H1 (cell line): Measurements from ENCODE around the gene DNAH10. TPM values are rescaled to one million over a fixed set of nuclear protein-coding genes. Genes with fewer than 3 reads are reported as not detected.

ENCODE experiments used
- CTCF ChIA-PET: fragments of 300-600 bp; sonication (Branson Sonifier 250); formaldehyde crosslinking; loops from one replicate; lab custom pipeline; 2021; ENCODE audit not compliant: partially characterized antibody; lab: Charles Lee
- POLR2A ChIA-PET: fragments of 300-600 bp; sonication (Branson Sonifier 250); formaldehyde crosslinking; loops from one replicate; lab custom pipeline; 2021; ENCODE audit warnings: inconsistent platforms; ENCODE audit not compliant: partially characterized antibody; lab: Charles Lee
- DNase-seq, 2 experiments: peaks; one replicate each; pipeline versions ENCODE4 v3.0.0 to v3.0.0-alpha.2; 2010 to 2022; ENCODE audit warnings: low spot score in 2 of 2, low read depth in 1 of 2, mixed read lengths in 1 of 2
- FAIRE-seq: peaks from 2 replicates; lab custom pipeline; 2011; peaks lifted over from hg19 to GRCh38; lab: Jason Lieb, UNC
- H2AFZ ChIP-seq: 2 replicates; pipeline ENCODE4 v1.8.1; 2012; ENCODE audit warnings: low read length, inconsistent platforms
- H2AK5ac ChIP-seq: 2 replicates; pipeline ENCODE4 v1.6.1; 2013; ENCODE audit warnings: low read depth, low read length
- H2BK120ac ChIP-seq: replicated peaks from 2 replicates; pipeline ENCODE3; 2013; ENCODE audit warnings: low read depth, low read length, inconsistent platforms
- H2BK12ac ChIP-seq: 2 replicates; pipeline ENCODE4 v1.6.1; 2013; ENCODE audit warnings: low read depth, low read length
- H2BK15ac ChIP-seq: 2 replicates; pipeline ENCODE4 v1.6.1; 2013; ENCODE audit warnings: low read length
- H2BK20ac ChIP-seq: 2 replicates; pipeline ENCODE4 v1.6.1; 2013; ENCODE audit warnings: low read length
- H2BK5ac ChIP-seq: 2 replicates; pipeline ENCODE4 v1.6.1; 2013; ENCODE audit warnings: low read depth, low read length
- H3K14ac ChIP-seq: 2 replicates; pipeline ENCODE4 v1.6.1; 2013; ENCODE audit warnings: inconsistent platforms; ENCODE audit not compliant: insufficient read length
- H3K18ac ChIP-seq: 2 replicates; pipeline ENCODE4 v1.6.1; 2013; ENCODE audit warnings: low read length; ENCODE audit errors: extremely low read depth
- H3K23ac ChIP-seq: 2 replicates; pipeline ENCODE4 v1.6.1; 2013; ENCODE audit warnings: inconsistent platforms; ENCODE audit not compliant: insufficient read length
- H3K23me2 ChIP-seq: 2 replicates; pipeline ENCODE4 v1.6.1; 2013; ENCODE audit warnings: low read depth, low read length
- H3K27ac ChIP-seq: 2 replicates; pipeline ENCODE4 v1.6.1; 2011; ENCODE audit warnings: low read depth, low read length, inconsistent platforms
- H3K27me3 ChIP-seq, 4 experiments: replicated peaks in 1 of 4; 1 replicate in 1 of 4; 2 replicates in 3 of 4; pipeline versions ENCODE4 v1.6.1 to v1.8.1; 2011 to 2013; ENCODE audit warnings: low read length in 3 of 4, mild to moderate bottlenecking in 3 of 4, inconsistent platforms in 2 of 4, mixed read lengths in 2 of 4, moderate library complexity in 1 of 4; ENCODE audit not compliant: control insufficient read depth in 3 of 4, insufficient read depth in 3 of 4; ENCODE audit errors: extremely low read depth in 1 of 4
- H3K36me3 ChIP-seq, 4 experiments: 2 replicates each; pipeline versions ENCODE4 v1.6.1 to v1.8.1; 2011 to 2013; ENCODE audit warnings: mild to moderate bottlenecking in 4 of 4, low read length in 3 of 4, moderate library complexity in 2 of 4, control low read depth in 1 of 4, inconsistent platforms in 1 of 4; ENCODE audit not compliant: insufficient read depth in 4 of 4, control insufficient read depth in 2 of 4
- H3K4ac ChIP-seq: replicated peaks from 2 replicates; pipeline ENCODE3; 2013; ENCODE audit warnings: low read length, low read depth, mixed read lengths, inconsistent platforms; ENCODE audit not compliant: insufficient read length
- H3K4me1 ChIP-seq, 4 experiments: replicated peaks in 1 of 4; 1 replicate in 1 of 4; 2 replicates in 3 of 4; pipeline versions ENCODE4 v1.6.1 to v1.8.1; 2011 to 2013; ENCODE audit warnings: low read length in 3 of 4, inconsistent platforms in 2 of 4, mixed read lengths in 1 of 4; ENCODE audit not compliant: insufficient read depth in 4 of 4, control insufficient read depth in 3 of 4
- H3K4me2 ChIP-seq, 2 experiments: 2 replicates each; pipeline versions ENCODE4 v1.6.1 to v1.8.1; 2011 to 2013; ENCODE audit warnings: low read depth in 2 of 2, low read length in 2 of 2, control low read depth in 1 of 2, inconsistent platforms in 1 of 2, mild to moderate bottlenecking in 1 of 2; ENCODE audit not compliant: insufficient read depth in 1 of 2
- H3K4me3 ChIP-seq, 4 experiments: fragments of 200-600, 300-600 bp in 1 of 4; sonication (generic), shearing (Covaris generic), sonication (Bioruptor Twin) in 1 of 4; 2 replicates each; pipeline versions ENCODE4 v1.5.1 to v1.8.1; 2011 to 2016; ENCODE audit warnings: low read length in 4 of 4, low read depth in 3 of 4, control low read depth in 2 of 4, inconsistent platforms in 2 of 4, mild to moderate bottlenecking in 2 of 4, mixed read lengths in 1 of 4, moderate library complexity in 1 of 4; ENCODE audit not compliant: insufficient read depth in 2 of 4; ENCODE audit errors: extremely low read depth in 1 of 4
- H3K56ac ChIP-seq: replicated peaks from 2 replicates; pipeline ENCODE3; 2013; ENCODE audit warnings: low read depth, mild to moderate bottlenecking, mixed read lengths, low read length, inconsistent platforms; ENCODE audit not compliant: insufficient read length
- H3K79me1 ChIP-seq: 2 replicates; pipeline ENCODE4 v1.6.1; 2013; ENCODE audit warnings: low read depth, low read length, control low read depth
- H3K79me2 ChIP-seq, 2 experiments: 2 replicates each; pipeline versions ENCODE4 v1.6.1 to v1.8.1; 2012 to 2013; ENCODE audit warnings: low read length in 2 of 2, mild to moderate bottlenecking in 2 of 2, inconsistent platforms in 1 of 2; ENCODE audit not compliant: insufficient read depth in 2 of 2, control insufficient read depth in 1 of 2
- H3K9ac ChIP-seq, 4 experiments: replicated peaks in 1 of 4; 1 replicate in 1 of 4; 2 replicates in 3 of 4; pipeline versions ENCODE4 v1.6.1 to v1.8.1; 2011 to 2013; ENCODE audit warnings: low read depth in 3 of 4, low read length in 3 of 4, control low read depth in 2 of 4, mild to moderate bottlenecking in 2 of 4, moderate library complexity in 2 of 4, inconsistent platforms in 1 of 4; ENCODE audit errors: extremely low read depth in 1 of 4
- H3K9me3 ChIP-seq, 2 experiments: 2 replicates each; pipeline versions ENCODE4 v1.6.1 to v1.8.1; 2012 to 2013; ENCODE audit warnings: mild to moderate bottlenecking in 2 of 2, moderate library complexity in 2 of 2, control low read depth in 1 of 2, inconsistent platforms in 1 of 2, low read depth in 1 of 2, low read length in 1 of 2, mixed read lengths in 1 of 2; ENCODE audit not compliant: insufficient read depth in 2 of 2
- H4K20me1 ChIP-seq, 2 experiments: replicated peaks in 1 of 2; 2 replicates each; pipeline versions ENCODE3 to v1.8.1; 2011 to 2013; ENCODE audit warnings: inconsistent platforms in 2 of 2, low read length in 2 of 2, mild to moderate bottlenecking in 1 of 2; ENCODE audit not compliant: insufficient read depth in 2 of 2, control insufficient read depth in 1 of 2
- H4K5ac ChIP-seq: 2 replicates; pipeline ENCODE4 v1.6.1; 2013; ENCODE audit warnings: low read length, low read depth, mixed read lengths, inconsistent platforms; ENCODE audit not compliant: insufficient read length
- H4K8ac ChIP-seq: 2 replicates; pipeline ENCODE4 v1.8.0; 2013; ENCODE audit warnings: mild to moderate bottlenecking, moderate library complexity, low read length, inconsistent platforms; ENCODE audit not compliant: insufficient read depth; ENCODE audit errors: extremely low read depth
- H4K91ac ChIP-seq: replicated peaks from 2 replicates; pipeline ENCODE3; 2013; ENCODE audit warnings: low read length, mixed read lengths, inconsistent platforms; ENCODE audit not compliant: insufficient read length
- ATF2 ChIP-seq: IDR thresholded peaks from 2 replicates; pipeline ENCODE4 v1.6.1; 2012; ENCODE audit warnings: low read length, inconsistent platforms
- EZH2 ChIP-seq: fragments of 200-600 bp; sonication (generic); IDR thresholded peaks from 2 replicates; pipeline ENCODE4 v1.7.1; 2012; ENCODE audit warnings: low read depth, mild to moderate bottlenecking, moderate library complexity, low read length, inconsistent platforms; ENCODE audit not compliant: severe bottlenecking
- GABPA ChIP-seq: IDR thresholded peaks from 2 replicates; pipeline ENCODE4 v1.6.1; 2011; ENCODE audit warnings: mild to moderate bottlenecking, low read length, moderate library complexity, borderline replicate concordance; ENCODE audit not compliant: insufficient read depth
- RAD21 ChIP-seq, 2 experiments: IDR thresholded peaks in 1 of 2; conservative IDR thresholded peaks in 1 of 2; 2 replicates each; pipeline ENCODE4 v1.6.1; 2011; ENCODE audit warnings: low read depth in 2 of 2, low read length in 2 of 2, improper control_type of control experiment in 1 of 2, inconsistent platforms in 1 of 2, mild to moderate bottlenecking in 1 of 2, moderate library complexity in 1 of 2
- SIRT6 ChIP-seq: IDR thresholded peaks from one replicate; pipeline ENCODE4 v1.7.1; 2012; ENCODE audit warnings: low read length, inconsistent platforms
- TAF1 ChIP-seq: IDR thresholded peaks from 2 replicates; pipeline ENCODE4 v1.6.1; 2011; ENCODE audit warnings: mild to moderate bottlenecking, low read depth, low read length
- WGBS, 2 experiments: shearing (Covaris generic) in 1 of 2; methylation state at CpG; one replicate each; pipeline versions ENCODE4 v1.1.6 to v1.1.7; 2013 to 2015; ENCODE audit warnings: low lambda C conversion rate in 2 of 2, mixed read lengths in 2 of 2, inconsistent platforms in 1 of 2, low coverage in 1 of 2, missing lambda C conversion rate in 1 of 2; ENCODE audit not compliant: insufficient replicate concordance in 2 of 2, insufficient coverage in 1 of 2, insufficient read length in 1 of 2; ENCODE audit errors: extremely low coverage in 1 of 2, missing lambda C conversion rate in 1 of 2; 5-methylcytosine and 5-hydroxymethylcytosine counted together
- polyA plus RNA-seq, 7 experiments: library from polyadenylated mRNA; depleted of rRNA in 3 of 7; stranded (reverse) in 5 of 7; unstranded in 2 of 7; fragments of >200 nt in 5 of 7; fragments of 200-250 nt in 2 of 7; gene quantifications; 1 replicate in 5 of 7; 2 replicates in 1 of 7; 4 replicates in 1 of 7; pipeline versions ENCODE4 v1.2.1 to v1.2.3, GENCODE V29; 2011 to 2013; ENCODE audit warnings: missing spikeins in 2 of 7, mixed read lengths in 2 of 7
- total RNA-seq: library from RNA; stranded (reverse); fragmentation: NEBNext Ultra II Directional; extraction: Animal tissue kit (Norgen Biotek cat#: 25700); gene quantifications from 2 replicates; pipeline ENCODE4 v1.2.1, GENCODE V29; 2021

Gene DNAH10
- total and polyA plus RNA-seq, 2 of the 8 experiments (the other 6 are each of a cell fraction or from before 2014, with no cell fraction given) = 0.02 to 0.24 TPM

DNA sequence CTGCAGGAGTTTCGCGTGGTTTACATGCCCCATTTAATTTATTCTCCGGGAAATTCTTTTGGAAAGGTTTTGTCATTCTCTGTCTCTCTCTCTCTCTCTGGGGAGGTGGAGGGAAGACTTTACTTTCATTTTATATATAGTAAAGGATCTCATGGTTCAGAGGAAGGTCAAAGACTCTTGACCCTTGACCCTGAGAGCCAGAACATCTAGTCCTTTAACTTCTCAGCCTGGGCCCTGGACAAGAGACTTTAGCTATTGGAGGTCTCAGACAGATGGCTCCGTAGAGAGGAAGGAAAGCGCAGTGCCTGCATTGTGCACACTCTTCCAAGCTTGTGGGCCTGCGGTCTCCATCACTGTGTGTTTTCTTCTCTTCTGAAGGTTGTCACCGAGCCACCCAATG, 166.8 kb downstream of the DNAH10 start:
- H3K23ac ChIP-seq = no peak overlapping the region
- no peak overlapping the region for H2BK120ac ChIP-seq
- FAIRE-seq = no peak
- H2AK5ac ChIP-seq = no peak overlapping the region
- 85% methylated on average over 7 of the region's 7 CpGs; no CpG with 5 or more reads in 1 of the 2 experiments for WGBS, 2 experiments
- no peak for TF ChIP-seq ATF2
- no peak for TF ChIP-seq SIRT6
- TF ChIP-seq TAF1 = no peak
- no peak for TF ChIP-seq RAD21 (IDR thresholded peaks at IDR 0.05 in 1 of 2, conservative IDR thresholded peaks at IDR 0.05 in 1 of 2; ENCODE audit: low read depth in 2 of 2, low read length in 2 of 2)
- no peak for TF ChIP-seq GABPA
- TF ChIP-seq EZH2 = no peak
- no peak overlapping the region for H2BK5ac ChIP-seq
- H2BK20ac ChIP-seq = no peak overlapping the region
- no peak overlapping the region for H4K91ac ChIP-seq
- CTCF ChIA-PET = interaction anchor here (1.0 to 1.9 kb wide), 3 partner anchors 11 to 16 kb away, joined by 3 to 18 read pairs (median 6); no protein-coding TSS in a partner anchor
- H3K4ac ChIP-seq = no peak overlapping the region
- H3K79me2 ChIP-seq = no peaks in the 10 kb centered on the region
- no peaks in the 10 kb centered on the region for H3K36me3 ChIP-seq
- no peak overlapping the region for H3K56ac ChIP-seq
- no peaks in the 10 kb centered on the region for H3K27me3 ChIP-seq
- no peak overlapping the region for H3K14ac ChIP-seq
- no peak overlapping the region for H2BK15ac ChIP-seq
- no peak overlapping the region for H2BK12ac ChIP-seq
- no peak overlapping the region for H3K9ac ChIP-seq
- no peak for DNase-seq
- H3K27ac ChIP-seq = no peak overlapping the region
- H4K20me1 ChIP-seq = no peaks in the 10 kb centered on the region
- no peak overlapping the region for H3K4me3 ChIP-seq
- no peak overlapping the region for H4K5ac ChIP-seq
- H3K23me2 ChIP-seq = no peaks in the 10 kb centered on the region; the same call in 1 of the 2 replicates
- no peak overlapping the region for H3K18ac ChIP-seq
- H2AFZ ChIP-seq = no peak overlapping the region
- POLR2A ChIA-PET = no interaction called here
- no peaks in the 10 kb centered on the region for H3K9me3 ChIP-seq
- no peaks in the 10 kb centered on the region for H3K79me1 ChIP-seq
- H3K4me2 ChIP-seq = no peak overlapping the region
- H4K8ac ChIP-seq = no peak overlapping the region
- no peaks in the 10 kb centered on the region for H3K4me1 ChIP-seq
